MM.1S (cell line): Measurements from ENCODE around the gene KBTBD4.

Source experiments
- DNase-seq: peaks from one replicate; pipeline ENCODE4 v3.0.0-alpha.2; 2015
- H2AFZ ChIP-seq: fragments of 300-600 bp; sonication (generic); 2 replicates; pipeline ENCODE4 v1.6.0; 2016; ENCODE audit warnings: antibody characterized with exemption, low read length
- H3F3A ChIP-seq: fragments of 300-600 bp; sonication (generic); 2 replicates; pipeline ENCODE4 v1.6.1; 2016; ENCODE audit warnings: mild to moderate bottlenecking, antibody characterized with exemption, low read length, moderate library complexity, mixed read lengths; ENCODE audit not compliant: insufficient read depth
- H3K27ac ChIP-seq: fragments of 300-600 bp; sonication (generic); 2 replicates; pipeline ENCODE4 v1.5.1; 2016; ENCODE audit warnings: mild to moderate bottlenecking, low read length
- H3K27me3 ChIP-seq: fragments of 300-600 bp; sonication (generic); replicated peaks from 2 replicates; pipeline ENCODE4 v1.6.0; 2016; ENCODE audit warnings: low read length; ENCODE audit not compliant: insufficient read depth
- H3K36me3 ChIP-seq: fragments of 300-600 bp; sonication (generic); replicated peaks from 2 replicates; pipeline ENCODE4 v1.6.1; 2016; ENCODE audit warnings: mild to moderate bottlenecking, low read length, mixed read lengths; ENCODE audit not compliant: insufficient read depth
- H3K4me1 ChIP-seq: fragments of 300-600 bp; sonication (generic); 2 replicates; pipeline ENCODE4 v1.6.1; 2016; ENCODE audit warnings: low read length, mixed read lengths
- H3K4me2 ChIP-seq: fragments of 300-600 bp; sonication (generic); 2 replicates; pipeline ENCODE4 v1.6.0; 2016; ENCODE audit warnings: low read depth, low read length
- H3K4me3 ChIP-seq: fragments of 300-600 bp; sonication (generic); 2 replicates; pipeline ENCODE4 v1.5.1; 2016; ENCODE audit warnings: low read length, mixed read lengths
- H3K79me2 ChIP-seq: fragments of 300-600 bp; sonication (generic); 2 replicates; pipeline ENCODE4 v1.6.1; 2016; ENCODE audit warnings: mixed run types, low read length, mixed read lengths
- H3K9ac ChIP-seq: fragments of 300-600 bp; sonication (generic); 2 replicates; pipeline ENCODE4 v1.6.1; 2016; ENCODE audit warnings: low read length, mixed read lengths
- H3K9me2 ChIP-seq: fragments of 300-600 bp; sonication (generic); replicated peaks from 2 replicates; pipeline ENCODE4 v1.6.1; 2016; ENCODE audit warnings: mild to moderate bottlenecking, low read length, mixed read lengths; ENCODE audit not compliant: insufficient read depth
- H3K9me3 ChIP-seq: fragments of 300-600 bp; sonication (generic); replicated peaks from 2 replicates; pipeline ENCODE4 v1.6.1; 2016; ENCODE audit warnings: mild to moderate bottlenecking, low read length, mixed read lengths; ENCODE audit not compliant: insufficient read depth
- H4K20me1 ChIP-seq: fragments of 300-600 bp; sonication (generic); 2 replicates; pipeline ENCODE4 v1.6.1; 2016; ENCODE audit warnings: mild to moderate bottlenecking, low read length, moderate library complexity, mixed read lengths; ENCODE audit not compliant: insufficient read depth
- EZH2 ChIP-seq: fragments of 300-600 bp; sonication (generic); optimal IDR thresholded peaks from 2 replicates; pipeline ENCODE3; 2017; ENCODE audit warnings: low read depth, mild to moderate bottlenecking, antibody characterized with exemption, low read length, mixed read lengths
- EZH2phosphoT487 ChIP-seq: fragments of 300-600 bp; sonication (generic); IDR thresholded peaks from 2 replicates; pipeline ENCODE4 v1.6.1; 2018; ENCODE audit warnings: antibody characterized with exemption, low read length
- TF ChIP-seq, protein P1 (sequence below): fragments of 300-600 bp; sonication (generic); IDR thresholded peaks from 2 replicates; pipeline ENCODE4 v1.5.1; 2016; ENCODE audit warnings: antibody characterized with exemption, low read length, mixed read lengths

Gene KBTBD4

GRCh38 chr11:47595029-47595428 is 16.3 kb upstream of the KBTBD4 start:
- no peaks in the 10 kb centered on the region for H3K9me3 ChIP-seq
- DNase-seq: no peak
- H3K4me1 ChIP-seq: no peaks in the 10 kb centered on the region
- H3K36me3 ChIP-seq: no peaks in the 10 kb centered on the region
- no peaks in the 10 kb centered on the region for H3F3A ChIP-seq
- H3K4me3 ChIP-seq: no peak overlapping the region
- no peaks in the 10 kb centered on the region for H3K27me3 ChIP-seq
- H3K27ac ChIP-seq: no peak overlapping the region
- no peaks in the 10 kb centered on the region for H3K9me2 ChIP-seq
- no peaks in the 10 kb centered on the region for H4K20me1 ChIP-seq
- no peaks in the 10 kb centered on the region for H3K79me2 ChIP-seq
- H3K4me2 ChIP-seq: no peak overlapping the region
- H2AFZ ChIP-seq: no peak overlapping the region
- no peak overlapping the region for H3K9ac ChIP-seq
- no peak for TF ChIP-seq EZH2

GRCh38 chr11:47593934-47594855 is 15.4 kb upstream of the KBTBD4 start, which contains the start of gene C1QTNF4:
TSS of gene C1QTNF4 (minus strand) at chr11:47594411. CDS start at chr11:47590810, 3,601 bp downstream.
- Histone ChIP-seq H3K4me3 (no peak within 1 kb of the TSS), H3F3A (no peaks in the 10 kb centered on the region), H3K9me3 (no peaks in the 10 kb centered on the region), H3K9me2 (no peaks in the 10 kb centered on the region), H2AFZ (no peak within 1 kb of the TSS), H3K4me2 (no peak within 1 kb of the TSS), H3K4me1 (no peaks in the 10 kb centered on the region), H3K36me3 (no peaks in the 10 kb centered on the region), H3K27me3 (no peaks in the 10 kb centered on the region), H3K79me2 (no peaks in the 10 kb centered on the region), H4K20me1 (no peaks in the 10 kb centered on the region), H3K9ac (no peak within 1 kb of the TSS), H3K27ac (no peak within 1 kb of the TSS)
- no peak for TF ChIP-seq EZH2phosphoT487
- TF ChIP-seq, protein P1, sequence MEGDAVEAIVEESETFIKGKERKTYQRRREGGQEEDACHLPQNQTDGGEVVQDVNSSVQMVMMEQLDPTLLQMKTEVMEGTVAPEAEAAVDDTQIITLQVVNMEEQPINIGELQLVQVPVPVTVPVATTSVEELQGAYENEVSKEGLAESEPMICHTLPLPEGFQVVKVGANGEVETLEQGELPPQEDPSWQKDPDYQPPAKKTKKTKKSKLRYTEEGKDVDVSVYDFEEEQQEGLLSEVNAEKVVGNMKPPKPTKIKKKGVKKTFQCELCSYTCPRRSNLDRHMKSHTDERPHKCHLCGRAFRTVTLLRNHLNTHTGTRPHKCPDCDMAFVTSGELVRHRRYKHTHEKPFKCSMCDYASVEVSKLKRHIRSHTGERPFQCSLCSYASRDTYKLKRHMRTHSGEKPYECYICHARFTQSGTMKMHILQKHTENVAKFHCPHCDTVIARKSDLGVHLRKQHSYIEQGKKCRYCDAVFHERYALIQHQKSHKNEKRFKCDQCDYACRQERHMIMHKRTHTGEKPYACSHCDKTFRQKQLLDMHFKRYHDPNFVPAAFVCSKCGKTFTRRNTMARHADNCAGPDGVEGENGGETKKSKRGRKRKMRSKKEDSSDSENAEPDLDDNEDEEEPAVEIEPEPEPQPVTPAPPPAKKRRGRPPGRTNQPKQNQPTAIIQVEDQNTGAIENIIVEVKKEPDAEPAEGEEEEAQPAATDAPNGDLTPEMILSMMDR: no peak
- no peak for TF ChIP-seq EZH2
- DNase-seq: no peak

DNA sequence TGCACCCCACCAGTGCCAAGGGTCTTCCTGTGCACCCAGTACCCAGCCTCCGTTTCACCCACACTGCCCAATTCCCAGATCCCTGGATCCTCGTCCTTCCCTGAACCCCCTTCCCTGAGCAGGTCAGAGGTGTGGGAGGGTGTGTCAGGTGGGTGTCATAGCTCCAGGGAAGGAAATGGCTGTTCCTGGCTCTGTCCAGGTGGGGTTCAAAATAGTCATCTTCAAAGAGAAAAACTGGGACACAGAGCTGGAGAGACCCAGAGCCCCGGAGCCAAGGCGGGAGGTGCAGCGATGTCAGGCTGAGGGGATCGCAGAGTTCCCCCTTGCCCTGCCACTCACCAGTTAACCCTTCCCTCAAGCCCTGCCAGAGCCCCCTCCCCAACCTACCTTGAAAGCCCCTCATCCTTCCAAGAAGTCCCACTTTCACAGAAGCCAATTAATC is 14.7 kb upstream of the KBTBD4 start:
- Histone ChIP-seq H3K9me3 (no peaks in the 10 kb centered on the region), H3K4me3 (no peak overlapping the region), H3F3A (no peaks in the 10 kb centered on the region), H3K9me2 (no peaks in the 10 kb centered on the region), H3K9ac (no peak overlapping the region), H3K36me3 (no peaks in the 10 kb centered on the region), H4K20me1 (no peaks in the 10 kb centered on the region), H3K27me3 (no peaks in the 10 kb centered on the region), H3K27ac (no peak overlapping the region), H3K4me1 (no peaks in the 10 kb centered on the region), H3K79me2 (no peaks in the 10 kb centered on the region), H3K4me2 (no peak overlapping the region), H2AFZ (no peak overlapping the region)
- no peak for TF ChIP-seq EZH2phosphoT487
- TF ChIP-seq, protein P1: no peak
- TF ChIP-seq EZH2: no peak
- no peak for DNase-seq

- TF ChIP-seq EZH2 (no peak), EZH2phosphoT487 (no peak)
- TF ChIP-seq, protein P1: no peak
- no peak overlapping the region for H3K9ac ChIP-seq
- H3K79me2 ChIP-seq: no peaks in the 10 kb centered on the region
- H3K4me3 ChIP-seq: no peak overlapping the region
- H3K4me2 ChIP-seq: no peak overlapping the region
- no peaks in the 10 kb centered on the region for H3K9me2 ChIP-seq
- H2AFZ ChIP-seq: no peak overlapping the region
- DNase-seq: no peak
- H4K20me1 ChIP-seq: no peaks in the 10 kb centered on the region
- no peaks in the 10 kb centered on the region for H3K4me1 ChIP-seq
- H3K27ac ChIP-seq: no peak overlapping the region
- H3K27me3 ChIP-seq: no peaks in the 10 kb centered on the region
- no peaks in the 10 kb centered on the region for H3K36me3 ChIP-seq
- no peaks in the 10 kb centered on the region for H3K9me3 ChIP-seq
- H3F3A ChIP-seq: no peaks in the 10 kb centered on the region
Observed at GRCh38 chr11:47592970-47593369, 14.2 kb upstream of the KBTBD4 start.
